ENCODE data around the gene FXYD3. TPM values are rescaled to one million over a fixed set of nuclear protein-coding genes. Genes with fewer than 3 reads are reported as not detected.
A peak's percentile ranks its signal among the peaks of the same experiment; 100 is the strongest.

Gene FXYD3
- total and polyA plus RNA-seq, 4 donors: 0.32 to 0.45 TPM; not detected in 2

DNA sequence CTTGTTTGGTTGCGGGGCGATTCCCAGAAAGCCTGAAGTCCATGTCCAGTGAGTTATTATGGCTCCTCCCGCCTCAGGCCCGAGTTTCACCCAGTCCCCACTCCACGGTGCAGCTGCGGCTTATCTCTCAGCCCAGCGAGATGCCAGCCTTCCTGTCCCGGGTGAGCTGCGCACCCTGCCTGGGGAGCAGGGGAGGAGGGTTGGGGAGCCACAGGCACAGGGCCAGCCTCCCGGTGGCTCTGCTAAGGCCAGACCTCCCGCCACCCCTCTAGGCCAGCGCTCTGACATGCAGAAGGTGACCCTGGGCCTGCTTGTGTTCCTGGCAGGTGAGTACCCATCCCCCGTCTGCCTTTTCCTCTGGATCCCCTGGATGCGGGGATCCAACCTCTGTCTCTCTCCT is 3.5 kb downstream of the FXYD3 start:
- Histone ChIP-seq H3K4me3 (ENCODE audit: low read depth in 1 of 3, low read length in 3 of 3) (no peak overlapping the region), H3K27ac (ENCODE audit: low read depth in 1 of 2, low read length in 2 of 2) (no peak overlapping the region), H3K27me3 (ENCODE audit: control insufficient read depth in 4 of 4, insufficient read depth in 4 of 4, low read length in 3 of 4) (no peaks in the 10 kb centered on the region), H3K36me3 (ENCODE audit: control insufficient read depth in 4 of 4, insufficient read depth in 3 of 4, low read depth in 1 of 4, low read length in 3 of 4) (no peaks in the 10 kb centered on the region), H3K9ac (ENCODE audit: low read depth in 1 of 2, low read length in 2 of 2) (no peak overlapping the region), H3K9me3 (ENCODE audit: control insufficient read depth in 4 of 4, low read length in 3 of 4) (no peaks in the 10 kb centered on the region), H3K4me1 (ENCODE audit: control insufficient read depth in 4 of 4, insufficient read depth in 4 of 4, low read length in 3 of 4) (peaks cover 2 to 19% (median 13%) of the 10 kb centered on the region in 4 donors)
- no peak for DNase-seq (ENCODE audit: low spot score)
- WGBS: 78% methylated on average over 14 of the region's 14 CpGs
- TF ChIP-seq MAX (IDR thresholded peaks at IDR 0.05): no peak
- no peak for TF ChIP-seq RXRA (IDR thresholded peaks at IDR 0.05)
- TF ChIP-seq, protein P1, sequence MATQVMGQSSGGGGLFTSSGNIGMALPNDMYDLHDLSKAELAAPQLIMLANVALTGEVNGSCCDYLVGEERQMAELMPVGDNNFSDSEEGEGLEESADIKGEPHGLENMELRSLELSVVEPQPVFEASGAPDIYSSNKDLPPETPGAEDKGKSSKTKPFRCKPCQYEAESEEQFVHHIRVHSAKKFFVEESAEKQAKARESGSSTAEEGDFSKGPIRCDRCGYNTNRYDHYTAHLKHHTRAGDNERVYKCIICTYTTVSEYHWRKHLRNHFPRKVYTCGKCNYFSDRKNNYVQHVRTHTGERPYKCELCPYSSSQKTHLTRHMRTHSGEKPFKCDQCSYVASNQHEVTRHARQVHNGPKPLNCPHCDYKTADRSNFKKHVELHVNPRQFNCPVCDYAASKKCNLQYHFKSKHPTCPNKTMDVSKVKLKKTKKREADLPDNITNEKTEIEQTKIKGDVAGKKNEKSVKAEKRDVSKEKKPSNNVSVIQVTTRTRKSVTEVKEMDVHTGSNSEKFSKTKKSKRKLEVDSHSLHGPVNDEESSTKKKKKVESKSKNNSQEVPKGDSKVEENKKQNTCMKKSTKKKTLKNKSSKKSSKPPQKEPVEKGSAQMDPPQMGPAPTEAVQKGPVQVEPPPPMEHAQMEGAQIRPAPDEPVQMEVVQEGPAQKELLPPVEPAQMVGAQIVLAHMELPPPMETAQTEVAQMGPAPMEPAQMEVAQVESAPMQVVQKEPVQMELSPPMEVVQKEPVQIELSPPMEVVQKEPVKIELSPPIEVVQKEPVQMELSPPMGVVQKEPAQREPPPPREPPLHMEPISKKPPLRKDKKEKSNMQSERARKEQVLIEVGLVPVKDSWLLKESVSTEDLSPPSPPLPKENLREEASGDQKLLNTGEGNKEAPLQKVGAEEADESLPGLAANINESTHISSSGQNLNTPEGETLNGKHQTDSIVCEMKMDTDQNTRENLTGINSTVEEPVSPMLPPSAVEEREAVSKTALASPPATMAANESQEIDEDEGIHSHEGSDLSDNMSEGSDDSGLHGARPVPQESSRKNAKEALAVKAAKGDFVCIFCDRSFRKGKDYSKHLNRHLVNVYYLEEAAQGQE (IDR thresholded peaks at IDR 0.05): no peak
- TF ChIP-seq, protein P2, sequence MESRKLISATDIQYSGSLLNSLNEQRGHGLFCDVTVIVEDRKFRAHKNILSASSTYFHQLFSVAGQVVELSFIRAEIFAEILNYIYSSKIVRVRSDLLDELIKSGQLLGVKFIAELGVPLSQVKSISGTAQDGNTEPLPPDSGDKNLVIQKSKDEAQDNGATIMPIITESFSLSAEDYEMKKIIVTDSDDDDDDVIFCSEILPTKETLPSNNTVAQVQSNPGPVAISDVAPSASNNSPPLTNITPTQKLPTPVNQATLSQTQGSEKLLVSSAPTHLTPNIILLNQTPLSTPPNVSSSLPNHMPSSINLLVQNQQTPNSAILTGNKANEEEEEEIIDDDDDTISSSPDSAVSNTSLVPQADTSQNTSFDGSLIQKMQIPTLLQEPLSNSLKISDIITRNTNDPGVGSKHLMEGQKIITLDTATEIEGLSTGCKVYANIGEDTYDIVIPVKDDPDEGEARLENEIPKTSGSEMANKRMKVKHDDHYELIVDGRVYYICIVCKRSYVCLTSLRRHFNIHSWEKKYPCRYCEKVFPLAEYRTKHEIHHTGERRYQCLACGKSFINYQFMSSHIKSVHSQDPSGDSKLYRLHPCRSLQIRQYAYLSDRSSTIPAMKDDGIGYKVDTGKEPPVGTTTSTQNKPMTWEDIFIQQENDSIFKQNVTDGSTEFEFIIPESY (IDR thresholded peaks at IDR 0.05): no peak
- TF ChIP-seq NR2F2 (IDR thresholded peaks at IDR 0.05): no peak
- TF ChIP-seq, protein P3, sequence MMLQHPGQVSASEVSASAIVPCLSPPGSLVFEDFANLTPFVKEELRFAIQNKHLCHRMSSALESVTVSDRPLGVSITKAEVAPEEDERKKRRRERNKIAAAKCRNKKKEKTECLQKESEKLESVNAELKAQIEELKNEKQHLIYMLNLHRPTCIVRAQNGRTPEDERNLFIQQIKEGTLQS (IDR thresholded peaks at IDR 0.05): no peak
- TF ChIP-seq EGR1 (IDR thresholded peaks at IDR 0.05; ENCODE audit: low read depth in 2 of 2): no peak
- no peak for TF ChIP-seq JUND (IDR thresholded peaks at IDR 0.05)
- no peak for TF ChIP-seq GABPA (IDR thresholded peaks at IDR 0.05 in 1 of 2, conservative IDR thresholded peaks at IDR 0.05 in 1 of 2)

GRCh38 chr19:35119578-35120155 is 4.0 kb downstream of the FXYD3 start:
- DNase-seq (ENCODE audit: low spot score): no peak
- Histone ChIP-seq H3K4me3 (ENCODE audit: low read depth in 1 of 3, low read length in 3 of 3) (no peak overlapping the region), H3K9ac (ENCODE audit: low read depth in 1 of 2, low read length in 2 of 2) (no peak overlapping the region), H3K27me3 (ENCODE audit: control insufficient read depth in 4 of 4, insufficient read depth in 4 of 4, low read length in 3 of 4) (no peaks in the 10 kb centered on the region), H3K4me1 (ENCODE audit: control insufficient read depth in 4 of 4, insufficient read depth in 4 of 4, low read length in 3 of 4) (peaks cover 2 to 20% (median 15%) of the 10 kb centered on the region in 4 donors), H3K9me3 (ENCODE audit: control insufficient read depth in 4 of 4, low read length in 3 of 4) (no peaks in the 10 kb centered on the region), H3K36me3 (ENCODE audit: control insufficient read depth in 4 of 4, insufficient read depth in 3 of 4, low read depth in 1 of 4, low read length in 3 of 4) (no peaks in the 10 kb centered on the region), H3K27ac (ENCODE audit: low read depth in 1 of 2, low read length in 2 of 2) (no peak overlapping the region)
- WGBS: 74% methylated on average over 9 of the region's 9 CpGs
- no peak for TF ChIP-seq HNF4G (IDR thresholded peaks at IDR 0.05)
- no peak for TF ChIP-seq EGR1 (IDR thresholded peaks at IDR 0.05; ENCODE audit: low read depth in 2 of 2)
- no peak for TF ChIP-seq TAF1 (conservative IDR thresholded peaks at IDR 0.05)
- no peak for TF ChIP-seq RAD21 (IDR thresholded peaks at IDR 0.05)
- no peak for TF ChIP-seq CTCF (IDR thresholded peaks at IDR 0.05; ENCODE audit: low read depth, low read length, missing input control)
- TF ChIP-seq NR2F2 (IDR thresholded peaks at IDR 0.05): no peak
- no peak for TF ChIP-seq GABPA (IDR thresholded peaks at IDR 0.05 in 1 of 2, conservative IDR thresholded peaks at IDR 0.05 in 1 of 2)
- TF ChIP-seq RXRA (IDR thresholded peaks at IDR 0.05): peak; percentile 42 to 53
- TF ChIP-seq HNF4A (conservative IDR thresholded peaks at IDR 0.05): peak; percentile 11 to 13

Measured in liver (tissue), 9 donors.